ENCODE data around the gene KRT15.

Gene KRT15

DNA sequence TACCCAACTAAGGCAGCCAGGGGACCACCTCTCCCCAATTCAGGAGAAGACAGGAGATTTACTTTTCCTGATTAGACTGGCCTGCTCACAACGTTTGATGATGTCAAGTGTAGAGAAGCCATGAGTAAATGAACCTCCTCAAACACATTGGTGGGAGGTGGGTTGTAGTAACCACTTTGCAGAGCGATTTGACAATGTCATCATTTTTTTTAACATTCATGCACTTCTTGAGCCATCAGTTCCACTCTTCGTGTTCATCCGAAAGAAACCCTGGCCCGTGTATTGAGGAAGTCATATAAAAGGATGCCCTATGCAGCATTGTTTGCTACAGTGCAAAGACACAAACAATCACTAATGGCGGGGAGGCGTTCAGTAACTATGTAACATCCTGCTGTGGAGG is 14.9 kb upstream of the KRT15 start:
- TF ChIP-seq, protein P1, sequence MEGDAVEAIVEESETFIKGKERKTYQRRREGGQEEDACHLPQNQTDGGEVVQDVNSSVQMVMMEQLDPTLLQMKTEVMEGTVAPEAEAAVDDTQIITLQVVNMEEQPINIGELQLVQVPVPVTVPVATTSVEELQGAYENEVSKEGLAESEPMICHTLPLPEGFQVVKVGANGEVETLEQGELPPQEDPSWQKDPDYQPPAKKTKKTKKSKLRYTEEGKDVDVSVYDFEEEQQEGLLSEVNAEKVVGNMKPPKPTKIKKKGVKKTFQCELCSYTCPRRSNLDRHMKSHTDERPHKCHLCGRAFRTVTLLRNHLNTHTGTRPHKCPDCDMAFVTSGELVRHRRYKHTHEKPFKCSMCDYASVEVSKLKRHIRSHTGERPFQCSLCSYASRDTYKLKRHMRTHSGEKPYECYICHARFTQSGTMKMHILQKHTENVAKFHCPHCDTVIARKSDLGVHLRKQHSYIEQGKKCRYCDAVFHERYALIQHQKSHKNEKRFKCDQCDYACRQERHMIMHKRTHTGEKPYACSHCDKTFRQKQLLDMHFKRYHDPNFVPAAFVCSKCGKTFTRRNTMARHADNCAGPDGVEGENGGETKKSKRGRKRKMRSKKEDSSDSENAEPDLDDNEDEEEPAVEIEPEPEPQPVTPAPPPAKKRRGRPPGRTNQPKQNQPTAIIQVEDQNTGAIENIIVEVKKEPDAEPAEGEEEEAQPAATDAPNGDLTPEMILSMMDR (IDR thresholded peaks at IDR 0.05; ENCODE audit: control insufficient read depth, extremely low read depth, insufficient read depth): no peak
- DNase-seq (ENCODE audit: low read depth): no peak

DNA sequence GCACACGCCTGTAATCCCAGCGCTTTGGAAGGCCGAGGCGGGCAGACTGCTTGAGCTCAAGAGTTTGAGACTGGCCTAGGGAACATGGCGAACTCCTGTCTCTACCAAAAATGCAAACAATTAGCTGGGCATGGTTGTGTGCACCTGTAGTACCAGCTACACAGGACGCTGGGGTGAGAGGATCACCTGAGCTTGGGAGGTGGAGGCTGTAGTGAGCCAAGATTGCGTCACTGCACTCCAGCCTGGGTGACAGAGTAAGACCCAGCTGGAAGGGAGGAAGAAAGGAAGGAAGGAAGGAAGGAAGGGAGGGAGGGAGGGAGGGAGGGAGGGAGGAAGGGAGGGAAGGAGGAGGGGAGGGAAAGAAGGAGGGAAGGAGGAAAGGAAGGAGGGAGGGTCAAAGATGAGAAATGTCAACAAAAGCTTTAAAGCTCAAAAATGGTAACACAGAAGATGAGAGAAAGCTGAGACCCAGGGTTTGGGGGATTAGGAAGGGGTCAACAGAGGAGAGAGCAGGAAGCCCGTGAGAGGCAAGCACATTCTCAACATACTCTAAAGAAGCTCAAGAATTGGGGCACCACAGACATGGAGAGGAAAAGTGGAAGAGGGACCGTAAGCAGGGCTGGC is 14.4 kb upstream of the KRT15 start:
- DNase-seq (ENCODE audit: low read depth): no peak
- no peak overlapping the region for H3K4me3 ChIP-seq (ENCODE audit: low read depth, low read length)
- TF ChIP-seq, protein P1 (IDR thresholded peaks at IDR 0.05; ENCODE audit: control insufficient read depth, extremely low read depth, insufficient read depth): no peak

More for the DNA sequence above, 14.9 kb upstream of the KRT15 start:
- no peak overlapping the region for H3K4me3 ChIP-seq (ENCODE audit: low read depth, low read length)

DNA sequence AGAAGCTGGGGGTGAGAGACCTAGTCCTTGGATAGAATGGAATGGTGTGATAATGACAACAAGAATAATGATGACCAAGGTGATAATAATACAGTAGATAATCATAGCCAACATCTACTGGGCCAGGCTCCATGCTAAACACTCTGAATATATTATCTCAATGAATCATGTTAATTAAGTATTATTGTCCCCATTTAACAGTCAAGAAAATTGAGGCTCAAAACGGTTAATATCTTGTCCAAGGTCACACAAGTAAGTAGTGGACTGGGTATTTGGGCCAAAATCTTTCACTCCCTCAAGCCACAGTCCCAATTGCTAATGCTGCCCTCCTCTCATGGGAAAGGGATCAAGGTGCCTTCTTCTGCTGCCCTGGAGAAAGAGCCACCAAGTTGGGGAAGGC is 13.3 kb upstream of the KRT15 start:
- H3K4me3 ChIP-seq (ENCODE audit: low read depth, low read length): no peak overlapping the region
- no peak for DNase-seq (ENCODE audit: low read depth)
- TF ChIP-seq, protein P1 (IDR thresholded peaks at IDR 0.05; ENCODE audit: control insufficient read depth, extremely low read depth, insufficient read depth): no peak

DNA sequence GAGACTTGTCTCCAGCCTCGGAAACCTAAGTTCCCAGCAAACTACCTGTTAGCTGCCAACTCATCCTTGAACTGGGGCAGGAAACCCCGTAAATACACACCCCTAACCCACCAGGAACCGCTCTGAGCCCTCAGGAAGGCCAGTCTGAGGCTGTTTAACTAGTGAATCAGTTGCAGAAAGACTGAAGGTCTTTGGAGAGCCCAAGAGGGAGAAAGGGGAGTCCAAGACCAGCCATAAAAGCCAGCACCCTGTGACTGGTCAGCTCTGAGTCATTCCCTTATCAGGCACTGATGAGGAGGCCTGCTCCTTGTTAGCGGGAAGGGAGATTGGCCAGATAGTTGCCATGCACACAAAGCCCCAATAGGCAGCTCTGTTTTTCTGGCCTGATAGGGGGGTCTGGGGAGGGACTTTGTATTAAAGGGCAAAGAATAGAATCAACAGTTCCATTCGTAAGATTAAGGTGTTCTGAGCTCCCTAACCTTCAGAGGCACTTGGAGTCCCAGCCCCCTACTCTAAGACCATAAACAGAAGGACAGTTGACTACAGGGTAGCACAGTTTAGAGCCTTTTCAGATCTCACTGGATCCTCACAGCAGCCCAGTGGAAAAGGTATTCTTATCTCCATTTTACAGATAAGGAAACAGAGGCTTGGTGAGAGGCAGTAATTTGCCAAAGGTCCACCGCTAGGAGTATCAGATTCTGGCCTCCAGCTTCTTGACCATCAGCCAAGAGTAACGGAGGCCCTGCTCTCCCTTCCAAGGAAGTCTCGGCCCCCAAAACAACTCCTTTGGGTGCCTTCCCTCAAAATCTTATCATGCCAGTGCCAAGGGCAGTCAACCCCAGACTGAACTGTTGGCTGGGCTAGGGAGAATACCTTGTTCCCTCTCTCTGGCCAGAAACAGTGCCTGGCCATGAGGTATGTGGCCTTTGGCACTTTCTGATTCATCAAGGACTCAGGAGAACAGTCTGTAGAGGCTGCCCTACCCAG is 11.7 kb upstream of the KRT15 start:
- no peak overlapping the region for H3K4me3 ChIP-seq (ENCODE audit: low read depth, low read length)
- TF ChIP-seq, protein P1 (IDR thresholded peaks at IDR 0.05; ENCODE audit: control insufficient read depth, extremely low read depth, insufficient read depth): no peak
- no peak for DNase-seq (ENCODE audit: low read depth)

DNA sequence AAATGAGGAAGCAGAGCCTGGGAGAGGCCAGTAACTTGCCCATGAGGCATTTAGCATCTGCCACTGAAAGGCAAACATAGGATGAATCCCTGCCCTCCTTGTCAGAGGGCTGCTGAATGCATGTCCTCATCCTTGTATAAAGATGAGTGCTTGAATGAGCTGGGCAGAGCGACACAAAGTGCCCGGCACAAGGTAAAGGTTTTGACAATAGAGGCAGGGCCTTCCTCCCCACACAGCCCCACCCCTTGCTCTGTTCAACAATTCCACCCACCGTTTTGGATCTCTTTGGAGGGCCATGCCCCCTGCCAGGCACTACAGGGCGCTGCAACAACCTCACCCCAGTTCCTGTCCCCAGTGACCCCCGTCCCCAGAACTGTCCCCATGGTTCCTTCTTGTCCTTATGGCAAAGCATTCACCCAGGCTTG is 10.8 kb upstream of the KRT15 start:
- H3K4me3 ChIP-seq (ENCODE audit: low read depth, low read length): no peak overlapping the region
- TF ChIP-seq, protein P1 (IDR thresholded peaks at IDR 0.05; ENCODE audit: control insufficient read depth, extremely low read depth, insufficient read depth): no peak
- DNase-seq (ENCODE audit: low read depth): no peak

DNA sequence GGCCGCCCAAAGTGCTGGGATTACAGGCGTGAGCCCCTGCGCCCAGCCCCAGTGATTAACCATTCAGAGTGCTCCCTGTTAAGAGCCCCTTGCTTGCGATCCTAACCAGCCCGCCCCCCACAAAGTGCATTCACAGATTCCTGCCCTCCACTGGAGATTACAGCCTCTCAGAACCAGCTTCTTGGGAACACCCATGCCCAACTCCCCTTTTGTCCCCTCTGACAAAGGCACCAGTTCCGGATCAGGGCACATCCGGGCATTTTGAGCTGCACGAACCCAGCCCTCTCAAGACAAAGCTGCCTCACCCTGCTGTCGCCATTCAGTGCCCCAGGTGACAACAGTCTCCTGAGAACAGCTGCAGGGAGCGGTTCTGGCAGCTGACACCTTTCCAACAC is 10.3 kb upstream of the KRT15 start:
- no peak for DNase-seq (ENCODE audit: low read depth)
- TF ChIP-seq, protein P1 (IDR thresholded peaks at IDR 0.05; ENCODE audit: control insufficient read depth, extremely low read depth, insufficient read depth): no peak
- H3K4me3 ChIP-seq (ENCODE audit: low read depth, low read length): no peak overlapping the region
